Measurements from ENCODE around the gene RARB.

RARB gene

DNA sequence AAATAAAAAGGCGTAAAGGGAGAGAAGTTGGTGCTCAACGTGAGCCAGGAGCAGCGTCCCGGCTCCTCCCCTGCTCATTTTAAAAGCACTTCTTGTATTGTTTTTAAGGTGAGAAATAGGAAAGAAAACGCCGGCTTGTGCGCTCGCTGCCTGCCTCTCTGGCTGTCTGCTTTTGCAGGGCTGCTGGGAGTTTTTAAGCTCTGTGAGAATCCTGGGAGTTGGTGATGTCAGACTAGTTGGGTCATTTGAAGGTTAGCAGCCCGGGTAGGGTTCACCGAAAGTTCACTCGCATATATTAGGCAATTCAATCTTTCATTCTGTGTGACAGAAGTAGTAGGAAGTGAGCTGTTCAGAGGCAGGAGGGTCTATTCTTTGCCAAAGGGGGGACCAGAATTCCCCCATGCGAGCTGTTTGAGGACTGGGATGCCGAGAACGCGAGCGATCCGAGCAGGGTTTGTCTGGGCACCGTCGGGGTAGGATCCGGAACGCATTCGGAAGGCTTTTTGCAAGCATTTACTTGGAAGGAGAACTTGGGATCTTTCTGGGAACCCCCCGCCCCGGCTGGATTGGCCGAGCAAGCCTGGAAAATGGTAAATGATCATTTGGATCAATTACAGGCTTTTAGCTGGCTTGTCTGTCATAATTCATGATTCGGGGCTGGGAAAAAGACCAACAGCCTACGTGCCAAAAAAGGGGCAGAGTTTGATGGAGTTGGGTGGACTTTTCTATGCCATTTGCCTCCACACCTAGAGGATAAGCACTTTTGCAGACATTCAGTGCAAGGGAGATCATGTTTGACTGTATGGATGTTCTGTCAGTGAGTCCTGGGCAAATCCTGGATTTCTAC, at the start of gene RARB:
Gene RARB (plus strand): TSS at position 322 of the 847 bp plus-strand sequence. CDS start 469 bp downstream, at position 791.
- no peak within 1 kb of the TSS for H3K27ac ChIP-seq
- TF ChIP-seq, protein P1, sequence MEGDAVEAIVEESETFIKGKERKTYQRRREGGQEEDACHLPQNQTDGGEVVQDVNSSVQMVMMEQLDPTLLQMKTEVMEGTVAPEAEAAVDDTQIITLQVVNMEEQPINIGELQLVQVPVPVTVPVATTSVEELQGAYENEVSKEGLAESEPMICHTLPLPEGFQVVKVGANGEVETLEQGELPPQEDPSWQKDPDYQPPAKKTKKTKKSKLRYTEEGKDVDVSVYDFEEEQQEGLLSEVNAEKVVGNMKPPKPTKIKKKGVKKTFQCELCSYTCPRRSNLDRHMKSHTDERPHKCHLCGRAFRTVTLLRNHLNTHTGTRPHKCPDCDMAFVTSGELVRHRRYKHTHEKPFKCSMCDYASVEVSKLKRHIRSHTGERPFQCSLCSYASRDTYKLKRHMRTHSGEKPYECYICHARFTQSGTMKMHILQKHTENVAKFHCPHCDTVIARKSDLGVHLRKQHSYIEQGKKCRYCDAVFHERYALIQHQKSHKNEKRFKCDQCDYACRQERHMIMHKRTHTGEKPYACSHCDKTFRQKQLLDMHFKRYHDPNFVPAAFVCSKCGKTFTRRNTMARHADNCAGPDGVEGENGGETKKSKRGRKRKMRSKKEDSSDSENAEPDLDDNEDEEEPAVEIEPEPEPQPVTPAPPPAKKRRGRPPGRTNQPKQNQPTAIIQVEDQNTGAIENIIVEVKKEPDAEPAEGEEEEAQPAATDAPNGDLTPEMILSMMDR (conservative IDR thresholded peaks at IDR 0.05) = no peak

DNA sequence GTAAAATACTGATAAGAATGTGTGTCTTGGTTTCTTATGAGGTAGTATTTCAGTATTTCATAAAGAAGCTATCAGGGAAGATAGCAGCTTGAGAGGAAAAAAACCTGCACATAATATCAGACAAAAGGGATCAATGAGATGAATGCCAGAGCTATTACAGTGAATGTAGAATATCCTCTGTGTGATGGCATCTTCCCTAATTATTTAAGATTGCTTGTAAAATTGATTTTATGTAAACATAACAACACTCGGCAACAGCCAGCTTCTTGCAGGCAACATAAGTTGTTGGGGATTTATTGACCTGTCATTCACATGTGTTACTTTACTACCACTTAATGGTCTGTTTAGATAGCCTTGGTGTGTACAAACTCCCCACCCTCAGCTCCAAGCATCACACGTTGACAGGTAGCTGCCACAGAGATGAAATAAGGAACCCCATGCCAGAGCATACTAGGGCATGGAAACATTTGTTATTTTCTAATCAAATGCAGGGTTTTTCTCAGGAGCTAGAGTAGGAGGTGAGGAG, 49.2 kb upstream of the RARB start:
- TF ChIP-seq, protein P1 (conservative IDR thresholded peaks at IDR 0.05) = no peak

DNA sequence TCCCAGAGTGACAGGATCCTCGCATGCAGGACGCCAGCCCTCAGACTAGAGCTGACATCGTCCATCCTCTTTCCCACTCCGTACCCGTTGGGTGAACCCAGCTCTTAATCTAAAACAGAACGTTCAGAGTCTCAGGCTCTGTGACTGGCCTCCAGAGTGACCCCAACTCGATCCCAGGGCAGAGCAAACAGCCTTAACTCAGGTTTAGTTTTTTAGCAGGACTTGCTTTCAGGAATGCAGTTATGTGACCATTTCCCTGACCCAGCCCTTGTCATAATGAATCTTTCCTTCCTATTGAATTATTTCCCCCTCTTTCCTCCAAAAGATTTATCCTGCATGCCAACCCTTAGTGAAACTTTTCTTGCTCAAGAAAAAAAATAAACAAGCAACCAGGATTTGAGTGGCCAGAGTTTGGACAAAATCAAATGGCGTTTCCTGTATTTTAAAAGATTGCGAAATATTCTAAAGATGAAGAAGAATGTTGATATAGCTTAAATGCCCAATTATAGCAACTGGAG, 47.8 kb upstream of the RARB start:
- no peak for TF ChIP-seq ZFX (IDR thresholded peaks at IDR 0.05)
- no peak overlapping the region for H3K27ac ChIP-seq

More for the DNA sequence above, 49.2 kb upstream of the RARB start:
- H3K27ac ChIP-seq = no peak overlapping the region

DNA sequence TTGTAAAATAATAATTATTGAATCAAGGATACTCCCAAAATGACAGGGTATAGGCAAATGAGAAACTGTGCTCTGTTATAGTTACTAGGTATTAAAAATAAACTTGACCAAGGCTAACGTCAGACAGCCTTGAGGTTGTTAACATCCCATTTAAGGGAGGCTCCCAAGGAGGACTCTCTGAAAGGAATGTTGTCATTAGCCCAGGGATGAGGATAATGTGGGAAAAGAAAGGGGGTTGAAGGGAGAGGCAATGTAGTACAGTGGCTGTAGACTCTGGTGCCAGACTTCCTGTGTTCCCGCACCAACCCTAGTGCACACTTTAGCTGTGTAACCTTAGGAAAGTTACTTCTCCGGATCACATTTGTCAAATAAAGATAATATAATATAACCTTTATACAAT, 47.0 kb upstream of the RARB start:
- H3K27ac ChIP-seq = no peak overlapping the region
- TF ChIP-seq ZFX (IDR thresholded peaks at IDR 0.05) = no peak

DNA sequence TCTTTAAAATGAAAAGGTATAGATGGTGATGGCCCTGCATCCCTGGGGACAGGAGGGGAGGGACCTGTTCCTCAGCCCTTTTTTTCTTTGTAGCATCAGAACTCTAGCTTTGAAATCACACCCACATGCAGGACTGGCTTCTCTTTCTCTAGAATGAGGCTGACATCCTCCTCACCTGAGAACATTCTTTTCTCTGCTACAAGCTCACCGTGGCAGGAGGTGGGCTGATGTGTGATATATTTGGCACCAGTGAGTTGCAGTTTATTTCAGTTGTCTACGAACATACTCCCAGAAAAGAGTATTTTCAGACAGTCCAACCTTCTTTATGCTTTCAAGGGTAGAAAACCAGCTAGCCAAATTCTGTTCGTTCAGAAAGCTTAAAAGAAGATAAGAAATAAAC, 43.6 kb upstream of the RARB start:
- no peak overlapping the region for H3K27ac ChIP-seq
- TF ChIP-seq, protein P1 (conservative IDR thresholded peaks at IDR 0.05) = no peak
- TF ChIP-seq ZFX (IDR thresholded peaks at IDR 0.05) = no peak

DNA sequence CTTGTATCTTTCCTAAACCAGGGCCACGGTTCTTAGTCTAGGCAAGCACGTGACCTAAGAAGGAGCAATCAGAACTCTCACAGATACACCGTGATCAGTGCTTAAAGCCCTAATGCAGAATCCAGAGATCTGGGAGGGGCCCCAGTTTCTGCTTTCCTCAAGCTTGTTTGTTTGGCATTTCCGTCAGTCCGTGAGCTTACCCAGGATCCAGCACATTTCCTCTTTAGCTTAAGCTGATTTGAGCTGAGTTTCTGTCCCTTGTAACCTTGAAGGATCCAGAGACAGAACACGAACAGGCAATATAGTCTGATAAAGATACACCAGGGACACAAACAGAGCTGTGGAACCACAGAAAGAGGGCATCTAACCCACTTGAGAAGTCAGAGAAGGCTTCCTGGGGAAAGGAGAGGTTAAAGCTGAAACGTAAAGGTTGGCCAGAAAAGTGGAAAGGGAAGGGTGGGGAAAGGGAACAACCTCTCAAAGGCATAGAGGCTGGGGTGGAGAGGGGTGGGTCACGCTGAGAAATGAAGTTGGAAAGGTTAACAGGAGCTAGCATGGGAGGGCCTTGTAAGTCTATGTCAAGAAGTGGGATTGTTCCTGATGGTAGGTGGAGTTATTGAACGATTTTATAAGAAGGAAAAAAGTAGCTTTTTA, 42.1 kb upstream of the RARB start:
- TF ChIP-seq, protein P1 (conservative IDR thresholded peaks at IDR 0.05) = no peak
- TF ChIP-seq ZFX (IDR thresholded peaks at IDR 0.05) = no peak
- H3K27ac ChIP-seq = no peak overlapping the region

DNA sequence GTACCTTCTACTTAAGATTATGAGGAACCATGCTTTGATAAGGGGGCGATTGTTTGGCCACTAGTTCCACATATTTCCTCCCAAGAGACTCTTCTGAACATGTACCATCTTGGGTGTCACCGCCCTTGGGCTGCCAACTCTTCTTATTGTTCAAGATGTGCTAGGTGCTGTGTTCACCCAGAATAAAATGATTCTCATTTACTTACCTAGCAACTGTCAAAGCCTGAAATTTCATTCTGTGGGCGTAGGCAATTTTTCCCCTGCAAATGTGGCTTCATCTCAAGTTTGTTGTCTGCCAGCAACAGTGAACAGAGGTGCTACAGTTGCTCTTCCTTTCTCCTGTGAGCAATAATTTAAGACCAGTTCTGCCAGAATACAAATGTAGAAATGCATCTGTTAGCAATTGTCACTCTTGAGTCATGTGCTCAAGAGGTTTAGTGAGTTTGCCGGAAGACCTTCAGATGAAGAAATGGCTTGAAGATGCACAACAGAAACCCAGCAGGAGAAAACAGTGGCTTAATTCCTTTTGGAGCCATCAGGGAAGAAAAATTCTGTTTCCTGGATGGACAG, 41.3 kb upstream of the RARB start:
- H3K27ac ChIP-seq = no peak overlapping the region
- TF ChIP-seq ZFX (IDR thresholded peaks at IDR 0.05) = no peak
- TF ChIP-seq, protein P1 (conservative IDR thresholded peaks at IDR 0.05) = no peak

DNA sequence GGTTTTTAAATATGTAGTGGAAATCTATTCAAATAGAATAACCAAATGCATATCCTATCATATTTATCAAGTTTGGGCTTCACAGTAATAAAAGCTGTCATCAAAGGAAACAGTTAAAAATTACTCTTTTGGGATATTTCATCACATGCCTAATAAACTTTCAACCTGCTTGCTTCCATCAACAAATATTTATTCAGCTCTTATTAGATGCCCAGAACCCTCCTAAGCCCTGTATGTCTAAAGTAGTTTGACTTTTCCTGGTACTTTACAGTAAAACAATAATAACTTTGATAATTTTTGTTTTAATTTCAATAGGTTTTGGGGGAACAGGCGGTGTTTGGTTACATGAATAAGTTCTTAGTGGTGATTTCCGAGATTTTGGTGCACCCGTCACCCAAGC, 37.5 kb upstream of the RARB start:
- TF ChIP-seq, protein P1 (conservative IDR thresholded peaks at IDR 0.05) = no peak
- no peak for TF ChIP-seq ZFX (IDR thresholded peaks at IDR 0.05)
- no peak overlapping the region for H3K27ac ChIP-seq
